IMR-90 (cell line): ENCODE data around the gene ARFIP1. TPM values are rescaled to one million over a fixed set of nuclear protein-coding genes. Genes with fewer than 3 reads are reported as not detected.

Experiments used
- ATAC-seq: fragments of 200-7000 bp; cut with Tn5 transposase; 2 replicates; pipeline ENCODE4 v1.9.1; 2020; ENCODE audit warnings: low read depth, mild to moderate bottlenecking, moderate library complexity
- BruUV-seq: library from RNA; stranded (reverse); fragments of 400-500 nt; replicated peaks from 2 replicates; lab custom pipeline; 2021; lab: Mats Ljungman, UMichigan
- CTCF ChIA-PET: fragments of 300-600 bp; formaldehyde crosslinking; extraction: SDS; loops from one replicate; lab custom pipeline; 2021; ENCODE audit warnings: antibody characterized with exemption; lab: Yijun Ruan, JAX
- POLR2A ChIA-PET: fragments of 300-600 bp; sonication (Branson Sonifier 250); formaldehyde crosslinking; loops from one replicate; lab custom pipeline; 2022; ENCODE audit warnings: antibody characterized with exemption; ENCODE audit not compliant: unreplicated experiment; lab: Charles Lee
- DNase-seq: peaks from one replicate; pipeline ENCODE4 v3.0.0; 2013
- H2AFZ ChIP-seq: replicated peaks from 2 replicates; pipeline ENCODE3; 2013; ENCODE audit warnings: low read length, mild to moderate bottlenecking; ENCODE audit not compliant: poor library complexity
- H2AK5ac ChIP-seq: 2 replicates; pipeline ENCODE4 v1.6.1; 2013; ENCODE audit warnings: low read depth, low read length, inconsistent platforms
- H2AK9ac ChIP-seq: replicated peaks from 2 replicates; pipeline ENCODE3; 2013; ENCODE audit warnings: mild to moderate bottlenecking, low read depth, low read length, moderate library complexity; ENCODE audit not compliant: poor library complexity
- H2BK120ac ChIP-seq: 2 replicates; pipeline ENCODE4 v1.6.1; 2013; ENCODE audit warnings: low read depth, low read length, inconsistent platforms
- H2BK15ac ChIP-seq: 3 replicates; pipeline ENCODE4 v1.6.1; 2013; ENCODE audit warnings: low read depth, low read length, inconsistent platforms
- H2BK20ac ChIP-seq: 2 replicates; pipeline ENCODE4 v1.6.1; 2013; ENCODE audit warnings: low read depth, mild to moderate bottlenecking, inconsistent platforms, low read length, moderate library complexity
- H2BK5ac ChIP-seq: 2 replicates; pipeline ENCODE4 v1.6.1; 2013; ENCODE audit warnings: mild to moderate bottlenecking, low read depth, low read length, inconsistent platforms; ENCODE audit not compliant: poor library complexity, severe bottlenecking
- H3K14ac ChIP-seq: replicated peaks from 2 replicates; pipeline ENCODE4 v1.6.1; 2013; ENCODE audit warnings: low read depth, low read length, inconsistent platforms
- H3K18ac ChIP-seq: 2 replicates; pipeline ENCODE4 v1.6.1; 2013; ENCODE audit warnings: low read depth, low read length, control low read depth
- H3K23ac ChIP-seq: 2 replicates; pipeline ENCODE4 v1.6.1; 2013; ENCODE audit warnings: low read depth, low read length, inconsistent platforms
- H3K27ac ChIP-seq: 2 replicates; pipeline ENCODE4 v1.5.1; 2013; ENCODE audit warnings: mild to moderate bottlenecking, control low read depth, low read length; ENCODE audit not compliant: insufficient read depth
- H3K27me3 ChIP-seq: 2 replicates; pipeline ENCODE4 v1.6.1; 2013; ENCODE audit warnings: low read length; ENCODE audit not compliant: control insufficient read depth, insufficient read depth
- H3K36me3 ChIP-seq: 2 replicates; pipeline ENCODE4 v1.6.1; 2013; ENCODE audit warnings: low read length, mixed read lengths; ENCODE audit not compliant: control insufficient read depth, insufficient read depth
- H3K4ac ChIP-seq: 2 replicates; pipeline ENCODE4 v1.6.1; 2013; ENCODE audit warnings: low read depth, low read length, inconsistent platforms
- H3K4me1 ChIP-seq: 2 replicates; pipeline ENCODE4 v1.6.1; 2013; ENCODE audit warnings: low read length, mixed read lengths; ENCODE audit not compliant: control insufficient read depth, insufficient read depth
- H3K4me2 ChIP-seq: 2 replicates; pipeline ENCODE4 v1.6.1; 2013; ENCODE audit warnings: low read depth, mild to moderate bottlenecking, control low read depth, low read length, moderate library complexity
- H3K4me3 ChIP-seq: 2 replicates; pipeline ENCODE4 v1.5.1; 2013; ENCODE audit warnings: low read depth, mild to moderate bottlenecking, control low read depth, low read length, moderate library complexity; ENCODE audit not compliant: insufficient read depth
- H3K56ac ChIP-seq: 2 replicates; pipeline ENCODE4 v1.6.1; 2013; ENCODE audit warnings: low read length, inconsistent platforms; ENCODE audit not compliant: insufficient read depth; ENCODE audit errors: extremely low read depth
- H3K79me1 ChIP-seq, 2 experiments: 2 replicates each; pipeline ENCODE4 v1.6.1; 2013; ENCODE audit warnings: low read length in 2 of 2, inconsistent platforms in 1 of 2, low read depth in 1 of 2
- H3K9ac ChIP-seq: 2 replicates; pipeline ENCODE4 v1.6.1; 2013; ENCODE audit warnings: low read depth, low read length, control low read depth
- H3K9me1 ChIP-seq: 2 replicates; pipeline ENCODE4 v1.6.1; 2013; ENCODE audit warnings: low read length, inconsistent platforms; ENCODE audit not compliant: insufficient read depth
- H3K9me3 ChIP-seq: 2 replicates; pipeline ENCODE4 v1.6.1; 2013; ENCODE audit warnings: low read length; ENCODE audit not compliant: control insufficient read depth, insufficient read depth
- H4K20me1 ChIP-seq: 2 replicates; pipeline ENCODE4 v1.6.1; 2013; ENCODE audit warnings: low read length, inconsistent platforms; ENCODE audit not compliant: insufficient read depth
- H4K5ac ChIP-seq: 2 replicates; pipeline ENCODE4 v1.6.1; 2013; ENCODE audit warnings: mild to moderate bottlenecking, low read depth, low read length, control low read depth
- H4K8ac ChIP-seq, 2 experiments: 2 replicates each; pipeline ENCODE4 v1.6.1; 2013; ENCODE audit warnings: low read depth in 2 of 2, low read length in 2 of 2, control low read depth in 1 of 2, inconsistent platforms in 1 of 2
- H4K91ac ChIP-seq: 2 replicates; pipeline ENCODE4 v1.6.1; 2013; ENCODE audit warnings: low read depth, low read length, inconsistent platforms; ENCODE audit not compliant: insufficient read depth
- CEBPB ChIP-seq: IDR thresholded peaks from 2 replicates; pipeline ENCODE4 v1.6.1; 2012; ENCODE audit warnings: low read depth, low read length, improper control_type of control experiment
- CHD1 ChIP-seq: IDR thresholded peaks from 2 replicates; pipeline ENCODE4 v1.6.1; 2012; ENCODE audit warnings: low read depth, low read length, improper control_type of control experiment
- FOS ChIP-seq: fragments of 150-350 bp; IDR thresholded peaks from 2 replicates; pipeline ENCODE4 v1.6.1; 2016; ENCODE audit warnings: low read depth, low read length
- MAFK ChIP-seq: IDR thresholded peaks from 2 replicates; pipeline ENCODE4 v1.6.1; 2012; ENCODE audit warnings: low read depth, low read length, improper control_type of control experiment
- MAZ ChIP-seq: IDR thresholded peaks from 2 replicates; pipeline ENCODE4 v1.6.1; 2012; ENCODE audit warnings: low read depth, mild to moderate bottlenecking, low read length, improper control_type of control experiment, moderate library complexity, borderline replicate concordance
- NFE2L2 ChIP-seq: fragments of 150-350 bp; IDR thresholded peaks from 2 replicates; pipeline ENCODE4 v1.6.1; 2016; ENCODE audit warnings: low read depth, mild to moderate bottlenecking, low read length
- POLR2A ChIP-seq: IDR thresholded peaks from 2 replicates; pipeline ENCODE4 v1.6.1; 2012; ENCODE audit warnings: mild to moderate bottlenecking, low read depth, low read length
- RAD21 ChIP-seq: IDR thresholded peaks from 2 replicates; pipeline ENCODE4 v1.6.1; 2012; ENCODE audit warnings: low read length, improper control_type of control experiment
- RCOR1 ChIP-seq: IDR thresholded peaks from 2 replicates; pipeline ENCODE4 v1.6.1; 2012; ENCODE audit warnings: mild to moderate bottlenecking, low read length, improper control_type of control experiment; ENCODE audit not compliant: insufficient replicate concordance
- RFX5 ChIP-seq: IDR thresholded peaks from 2 replicates; pipeline ENCODE4 v1.8.0; 2012; ENCODE audit warnings: low read depth, mild to moderate bottlenecking, low read length, moderate library complexity
- SMC3 ChIP-seq: fragments of 150-350 bp; IDR thresholded peaks from 2 replicates; pipeline ENCODE4 v1.6.1; 2016; ENCODE audit warnings: low read depth, mild to moderate bottlenecking, antibody characterized with exemption, low read length, moderate library complexity
- USF2 ChIP-seq: fragments of 150-350 bp; IDR thresholded peaks from 2 replicates; pipeline ENCODE4 v1.6.1; 2017; ENCODE audit warnings: mild to moderate bottlenecking, antibody characterized with exemption, low read length, low read depth
- WGBS, 2 experiments: methylation state at CpG; one replicate each; pipeline versions ENCODE4 v1.1.5 to v1.1.7; 2013; ENCODE audit warnings: missing lambda C conversion rate in 2 of 2; ENCODE audit not compliant: insufficient read length in 1 of 2; ENCODE audit errors: extremely low coverage in 2 of 2; 5-methylcytosine and 5-hydroxymethylcytosine counted together
- dilution Hi-C: fragments of 300-500 bp; cut with HindIII; formaldehyde crosslinking; loops from one replicate; pipeline ENCODE4 v1.14.3; 2018; ENCODE audit warnings: low sequenced_read_pairs; ENCODE audit not compliant: unreplicated experiment
- in situ Hi-C: fragments of 300-500 bp; cut with MboI; formaldehyde crosslinking; loops from 3 replicates; pipeline ENCODE4 v1.14.3; 2019; ENCODE audit warnings: low sequenced_read_pairs, inconsistent platforms, mixed read lengths
- intact Hi-C: fragments of 100-400 bp; cut with micrococcal nuclease; formaldehyde crosslinking; loops from 2 replicates; pipeline ENCODE4 v1.10.0; 2022
- polyA plus RNA-seq, 3 experiments: library from polyadenylated mRNA; depleted of rRNA; stranded (reverse); fragments of >200 nt; gene quantifications; 2 replicates each; pipeline ENCODE4 v1.2.3, GENCODE V29; 2012; ENCODE audit warnings: low replicate concordance in 1 of 3
- total RNA-seq: library from RNA; depleted of rRNA; stranded (reverse); fragments of >200 nt; gene quantifications from 2 replicates; pipeline ENCODE4 v1.2.3, GENCODE V29; 2012
- TF ChIP-seq, protein P1 (sequence below): conservative IDR thresholded peaks from 2 replicates; pipeline ENCODE4 v1.5.1; 2012; ENCODE audit warnings: mild to moderate bottlenecking, low read depth, low read length, improper control_type of control experiment
- TF ChIP-seq, protein P2 (sequence below): fragments of 150-350 bp; IDR thresholded peaks from 2 replicates; pipeline ENCODE4 v1.6.1; 2016; ENCODE audit warnings: low read depth, mild to moderate bottlenecking, low read length, moderate library complexity, borderline replicate concordance

The ARFIP1 gene
- total and polyA plus RNA-seq, 2 of the 4 experiments (the other 2 are of a cell fraction), result 12.7 to 30.5 TPM

GRCh38 chr4:152785639-152786615, 6.2 kb downstream of the ARFIP1 start:
- H2BK15ac ChIP-seq, result no peak overlapping the region
- H3K4ac ChIP-seq, result no peak overlapping the region
- H3K9me3 ChIP-seq, result no peaks in the 10 kb centered on the region
- H2BK5ac ChIP-seq, result no peak overlapping the region
- H3K79me1 ChIP-seq, result peaks cover 11 to 43% of the 10 kb centered on the region in 2 experiments; a peak in 3 of 4 replicates
- H2AK5ac ChIP-seq, result no peak overlapping the region
- ATAC-seq (no peak), DNase-seq (no peak)
- H3K27me3 ChIP-seq, result no peaks in the 10 kb centered on the region
- dilution Hi-C loops, result no loop called here
- no peak overlapping the region for H3K23ac ChIP-seq
- no peak overlapping the region for H2BK20ac ChIP-seq
- CTCF ChIA-PET, result interaction anchor here (1.6 kb wide), 1 partner anchor 342 kb away, joined by 4 read pairs; no protein-coding TSS in a partner anchor
- no peaks in the 10 kb centered on the region for H3K4me1 ChIP-seq
- H3K56ac ChIP-seq, result no peak overlapping the region
- BruUV-seq, result no TSS peak
- H3K4me3 ChIP-seq, result no peak overlapping the region
- WGBS, 2 experiments, result 80% methylated on average over 1 of the region's 3 CpGs; no CpG with 5 or more reads in 1 of the 2 experiments
- no peak overlapping the region for H2AK9ac ChIP-seq
- H3K9me1 ChIP-seq, result peaks cover 5% of the 10 kb centered on the region
- no peak overlapping the region for H3K14ac ChIP-seq
- in situ Hi-C loops, result no loop called here
- no peak overlapping the region; the same call in 1 of the 2 replicates for H3K4me2 ChIP-seq
- H3K9ac ChIP-seq, result no peak overlapping the region
- no peak overlapping the region for H4K91ac ChIP-seq
- POLR2A ChIA-PET, result no interaction called here
- peaks cover 7% of the 10 kb centered on the region; the same call in 1 of the 2 replicates for H3K36me3 ChIP-seq
- H2BK120ac ChIP-seq, result no peak overlapping the region
- no peak overlapping the region for H3K27ac ChIP-seq
- peaks cover 16% of the 10 kb centered on the region; the same call in 1 of the 2 replicates for H4K20me1 ChIP-seq
- H4K8ac ChIP-seq, result no peak overlapping the region
- H2AFZ ChIP-seq, result no peak overlapping the region
- H4K5ac ChIP-seq, result no peak overlapping the region
- intact Hi-C loops, result no loop called here
- H3K18ac ChIP-seq, result no peak overlapping the region
- TF ChIP-seq SMC3 (no peak), USF2 (no peak), CEBPB (no peak), FOS (no peak), CHD1 (no peak), RFX5 (no peak), POLR2A (no peak), RAD21 (no peak), MAFK (no peak), RCOR1 (no peak), NFE2L2 (no peak), MAZ (no peak)
- TF ChIP-seq, protein P1, sequence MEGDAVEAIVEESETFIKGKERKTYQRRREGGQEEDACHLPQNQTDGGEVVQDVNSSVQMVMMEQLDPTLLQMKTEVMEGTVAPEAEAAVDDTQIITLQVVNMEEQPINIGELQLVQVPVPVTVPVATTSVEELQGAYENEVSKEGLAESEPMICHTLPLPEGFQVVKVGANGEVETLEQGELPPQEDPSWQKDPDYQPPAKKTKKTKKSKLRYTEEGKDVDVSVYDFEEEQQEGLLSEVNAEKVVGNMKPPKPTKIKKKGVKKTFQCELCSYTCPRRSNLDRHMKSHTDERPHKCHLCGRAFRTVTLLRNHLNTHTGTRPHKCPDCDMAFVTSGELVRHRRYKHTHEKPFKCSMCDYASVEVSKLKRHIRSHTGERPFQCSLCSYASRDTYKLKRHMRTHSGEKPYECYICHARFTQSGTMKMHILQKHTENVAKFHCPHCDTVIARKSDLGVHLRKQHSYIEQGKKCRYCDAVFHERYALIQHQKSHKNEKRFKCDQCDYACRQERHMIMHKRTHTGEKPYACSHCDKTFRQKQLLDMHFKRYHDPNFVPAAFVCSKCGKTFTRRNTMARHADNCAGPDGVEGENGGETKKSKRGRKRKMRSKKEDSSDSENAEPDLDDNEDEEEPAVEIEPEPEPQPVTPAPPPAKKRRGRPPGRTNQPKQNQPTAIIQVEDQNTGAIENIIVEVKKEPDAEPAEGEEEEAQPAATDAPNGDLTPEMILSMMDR, result no peak
- TF ChIP-seq, protein P2, sequence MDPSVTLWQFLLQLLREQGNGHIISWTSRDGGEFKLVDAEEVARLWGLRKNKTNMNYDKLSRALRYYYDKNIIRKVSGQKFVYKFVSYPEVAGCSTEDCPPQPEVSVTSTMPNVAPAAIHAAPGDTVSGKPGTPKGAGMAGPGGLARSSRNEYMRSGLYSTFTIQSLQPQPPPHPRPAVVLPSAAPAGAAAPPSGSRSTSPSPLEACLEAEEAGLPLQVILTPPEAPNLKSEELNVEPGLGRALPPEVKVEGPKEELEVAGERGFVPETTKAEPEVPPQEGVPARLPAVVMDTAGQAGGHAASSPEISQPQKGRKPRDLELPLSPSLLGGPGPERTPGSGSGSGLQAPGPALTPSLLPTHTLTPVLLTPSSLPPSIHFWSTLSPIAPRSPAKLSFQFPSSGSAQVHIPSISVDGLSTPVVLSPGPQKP, result no peak
